ENCODE results near the gene XPO6.

The XPO6 gene

DNA sequence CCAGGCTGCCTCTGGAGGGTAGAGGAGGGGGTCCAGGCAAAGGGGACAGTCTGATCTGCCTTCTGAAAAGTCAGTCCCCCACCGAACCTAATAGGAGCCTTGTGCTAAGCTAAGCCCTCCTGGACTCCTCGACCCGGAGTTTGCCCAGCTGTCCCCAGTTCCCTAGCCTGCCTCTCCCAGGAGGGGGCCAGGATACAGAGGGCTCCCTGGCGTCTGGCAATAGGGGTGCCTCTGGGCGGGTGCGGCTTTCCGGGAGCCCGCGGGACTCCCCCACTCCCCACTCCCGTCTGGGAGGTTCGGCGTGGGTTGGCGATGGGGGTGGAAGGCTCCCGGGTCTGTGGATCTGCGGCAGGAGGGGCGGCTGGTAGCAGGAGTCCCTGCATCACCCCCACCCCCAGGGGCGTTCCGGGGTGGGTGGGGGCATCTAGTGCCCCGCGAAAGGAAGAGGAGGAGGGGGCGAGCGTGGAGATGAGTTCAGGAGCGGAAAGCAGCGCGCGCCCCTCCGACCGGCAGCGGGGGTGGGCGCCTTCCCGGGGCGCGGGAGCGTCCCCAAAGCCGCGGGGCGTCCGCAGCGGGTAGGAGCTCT, 149.4 kb downstream of the XPO6 start:
- DNase-seq (ENCODE audit: low spot score), result no peak

DNA sequence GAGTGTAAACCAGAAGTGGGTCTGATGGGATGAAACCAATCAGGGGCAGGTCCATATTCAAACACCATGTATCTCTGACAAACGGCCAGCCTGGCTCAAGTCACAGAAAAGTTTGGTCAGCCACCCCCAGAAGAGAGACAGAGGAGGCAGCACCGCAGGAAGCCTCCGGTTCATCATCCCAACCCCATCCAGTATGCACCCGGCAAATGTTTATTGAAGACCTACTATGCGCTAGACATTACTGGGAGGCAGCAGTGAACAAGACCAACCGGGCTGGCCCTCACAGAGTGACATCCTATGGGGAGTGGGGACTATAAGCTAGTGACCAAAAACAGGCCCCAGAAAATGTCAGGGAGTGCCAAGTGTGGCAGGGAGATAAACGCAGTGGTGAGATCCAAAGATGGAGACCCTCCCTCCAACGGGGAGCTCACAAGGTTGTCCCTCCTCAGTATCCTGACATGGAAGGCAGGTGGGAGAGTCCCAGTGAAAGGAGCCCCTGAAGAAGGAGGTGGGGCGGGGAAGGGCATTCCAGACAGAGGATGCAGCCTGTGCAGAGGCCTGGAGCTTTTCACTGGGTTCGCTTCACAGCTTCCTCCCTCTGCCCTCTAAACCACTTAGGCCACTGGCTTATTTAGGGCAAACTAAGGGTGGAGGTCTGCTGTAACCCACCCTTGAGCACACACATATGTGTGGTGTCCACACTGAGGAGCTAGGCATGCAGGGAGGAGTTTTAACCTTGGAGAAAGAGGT, 150.2 kb downstream of the XPO6 start:
- no peak for DNase-seq (ENCODE audit: low spot score)

DNA sequence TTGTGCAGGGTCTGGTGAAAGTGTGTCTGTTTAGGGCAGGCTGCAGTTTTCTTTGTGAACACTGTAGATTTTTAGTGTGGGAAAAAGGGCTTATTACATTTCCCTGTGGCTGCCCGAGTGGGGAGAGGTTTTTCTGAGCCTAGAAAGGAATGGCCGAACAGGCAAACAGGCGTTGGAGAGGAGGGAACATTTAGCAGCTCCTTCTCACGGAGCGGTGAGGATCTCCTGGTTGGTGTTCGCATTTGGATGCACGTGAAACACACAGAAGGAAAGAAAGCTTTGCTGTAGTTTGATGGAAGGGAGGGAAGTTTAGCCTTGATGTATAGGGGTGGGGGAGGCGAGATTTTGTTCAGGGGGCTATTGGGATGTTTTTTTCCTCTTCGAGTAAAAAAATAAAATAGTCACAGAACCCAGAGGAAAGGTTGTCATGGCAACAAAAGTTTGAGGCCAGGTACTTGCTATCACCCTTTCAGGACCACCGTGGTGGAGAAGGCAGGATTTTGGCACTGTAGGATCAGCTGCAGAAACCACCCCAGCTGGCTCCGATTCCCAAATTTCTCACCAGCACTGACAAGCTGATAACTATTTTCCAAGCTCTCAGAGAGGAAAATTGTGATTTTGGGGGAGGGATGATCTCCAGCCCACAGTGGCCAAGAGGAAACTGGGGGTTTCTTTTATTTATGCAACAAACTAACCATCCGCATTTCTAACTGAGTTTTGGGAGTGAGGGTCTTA, 151.8 kb downstream of the XPO6 start:
- DNase-seq (ENCODE audit: low spot score), result no peak

DNA sequence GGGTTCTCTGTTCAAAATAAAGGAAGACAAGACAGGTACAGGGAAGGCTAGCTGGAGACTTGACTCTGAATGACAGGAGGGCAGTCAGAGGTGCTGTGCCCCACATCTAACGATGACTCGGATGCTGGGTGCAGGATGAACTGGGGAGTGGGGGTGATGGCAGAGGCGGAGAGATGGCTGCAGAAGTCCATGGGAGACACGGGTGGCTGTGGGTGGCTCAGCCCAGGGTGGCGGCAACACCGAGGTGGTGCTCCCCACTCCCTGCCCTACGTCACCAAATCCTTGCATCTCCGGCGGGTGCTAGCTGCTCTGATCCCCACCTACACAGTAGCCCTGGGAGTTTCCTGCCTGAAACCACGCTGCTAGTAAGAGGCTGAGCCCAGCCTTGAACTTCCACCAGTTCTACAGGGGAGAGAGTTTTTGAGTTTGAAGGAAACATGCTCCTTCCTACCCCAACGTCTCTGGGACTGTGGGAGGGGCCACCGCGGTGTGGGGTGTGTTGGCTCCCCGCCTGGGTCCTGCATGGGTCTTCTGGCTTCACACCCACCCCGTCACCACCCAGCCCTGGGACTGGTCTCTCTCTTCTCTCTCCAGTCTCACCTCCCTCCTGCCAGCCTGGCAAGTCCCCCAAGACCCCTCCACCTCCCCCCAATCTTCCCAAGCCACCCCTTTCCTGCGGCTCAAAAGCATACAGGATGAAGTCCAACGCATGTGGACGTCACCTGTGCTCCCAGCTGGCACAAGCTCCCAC, 152.8 kb downstream of the XPO6 start:
- no peak for DNase-seq (ENCODE audit: low spot score)

DNA sequence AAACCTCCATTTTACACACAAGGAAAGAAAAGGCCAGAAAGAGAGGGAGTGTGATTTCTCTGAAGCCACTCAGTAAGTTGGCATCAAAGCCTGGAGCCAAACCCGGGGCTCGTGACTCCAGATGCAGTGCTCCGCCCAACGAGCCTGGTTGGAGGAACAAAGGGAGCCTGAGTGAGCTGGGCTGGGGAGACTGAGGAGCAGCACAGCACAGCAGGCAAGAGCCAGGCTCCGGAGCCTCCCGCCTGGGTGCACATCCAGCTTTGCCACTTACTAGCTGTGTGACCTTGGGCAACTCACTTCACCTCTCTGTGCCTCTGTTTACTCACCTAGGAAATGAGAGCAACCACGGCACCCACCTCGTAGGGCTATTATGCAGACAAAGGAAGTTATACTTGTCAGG, 153.8 kb downstream of the XPO6 start:
- no peak for DNase-seq (ENCODE audit: low spot score)

DNA sequence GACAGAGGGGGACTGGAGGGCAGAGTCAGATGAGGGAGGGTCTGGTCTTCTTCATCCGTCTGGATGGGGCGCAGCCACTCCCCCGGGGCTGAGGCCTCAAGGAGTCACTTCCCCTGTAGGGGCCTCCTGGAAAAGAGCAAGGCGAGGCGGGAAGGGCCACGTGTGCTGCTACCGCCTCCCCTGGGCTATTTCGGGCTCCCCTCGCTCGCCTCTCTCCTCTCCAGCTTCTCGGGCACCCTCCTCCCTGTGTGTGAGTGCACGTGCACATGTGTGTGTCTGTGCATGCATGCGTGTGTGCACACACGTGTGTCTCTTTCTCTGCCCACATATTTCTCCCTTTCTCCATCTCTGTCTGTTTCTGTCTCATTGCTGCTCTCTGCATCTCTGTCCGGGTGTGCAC, 158.3 kb downstream of the XPO6 start:
- DNase-seq (ENCODE audit: low spot score), result no peak

DNA sequence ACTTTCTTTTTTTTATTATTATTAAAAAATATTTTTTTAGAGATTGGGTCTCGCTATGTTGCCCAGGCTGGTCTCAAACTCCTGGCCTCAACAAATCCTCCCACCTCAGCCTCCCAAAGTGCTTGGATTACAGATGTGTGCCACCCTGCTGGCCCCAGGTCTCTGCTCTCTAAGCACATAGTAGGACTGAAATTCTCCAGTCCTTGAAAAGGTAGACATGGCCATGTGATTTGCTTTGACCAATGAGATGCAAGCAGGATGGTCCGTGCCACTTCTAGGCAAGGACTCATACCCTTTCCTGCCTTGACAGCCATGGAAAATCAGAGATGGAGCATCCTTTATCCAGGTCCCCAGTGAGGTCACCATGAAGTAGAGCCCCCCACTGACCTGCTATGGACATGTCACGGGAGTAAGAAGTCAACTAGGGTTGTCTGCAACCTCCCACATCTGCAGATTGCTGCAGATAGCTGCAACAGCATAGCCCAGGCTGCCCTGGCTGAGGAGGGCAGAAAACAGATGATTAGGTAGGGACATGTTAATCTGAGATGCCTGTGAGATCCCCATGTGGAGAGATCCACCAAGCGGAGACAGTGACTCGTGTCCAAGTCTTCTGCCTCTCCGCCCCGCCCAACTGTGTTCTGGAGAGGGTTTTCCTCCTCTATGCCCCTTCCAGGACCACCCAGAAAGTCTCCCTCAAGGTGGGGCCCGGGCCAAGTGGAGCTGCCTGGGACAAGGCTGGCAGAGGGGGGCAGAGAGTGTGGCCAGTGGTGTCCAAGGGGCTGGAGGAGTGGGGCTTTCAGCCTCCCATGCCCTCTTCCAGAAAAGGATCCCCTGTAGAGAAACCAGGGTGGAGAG, 159.3 kb downstream of the XPO6 start:
- no peak for DNase-seq (ENCODE audit: low spot score)

DNA sequence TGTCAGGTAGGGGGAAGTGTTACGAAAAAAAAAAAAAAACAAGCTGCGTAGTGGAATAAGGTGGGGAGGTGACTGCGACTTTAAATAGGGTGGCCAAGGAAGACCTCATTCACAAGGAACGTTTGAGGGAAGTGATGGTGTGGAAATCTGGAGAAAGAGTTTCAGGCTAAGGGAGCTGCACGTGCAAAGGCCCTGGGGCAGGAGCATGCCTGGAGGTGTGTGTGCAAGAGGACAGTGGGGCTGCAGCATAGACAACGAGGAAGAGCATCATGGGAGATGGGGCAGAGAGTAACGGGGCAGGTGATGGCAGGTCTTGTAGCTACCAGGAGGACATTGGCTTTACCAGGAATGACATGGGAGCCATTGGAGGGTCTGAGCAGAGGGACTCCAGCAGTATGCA, 160.3 kb downstream of the XPO6 start:
- no peak for DNase-seq (ENCODE audit: low spot score)

All from pons (tissue), 1 donor.